A673 (cell line): ENCODE measurements around the gene TSPAN4.
A peak's percentile ranks its signal among the peaks of the same experiment; 100 is the strongest.

Source experiments
- EZH2 ChIP-seq: fragments of 200-600 bp; sonication (generic); IDR thresholded peaks from 2 replicates; pipeline ENCODE4 v1.6.1; 2017; ENCODE audit warnings: borderline replicate concordance, low read depth, mild to moderate bottlenecking, mixed read lengths, antibody characterized with exemption, low read length; ENCODE audit not compliant: poor library complexity, severe bottlenecking
- TF ChIP-seq, protein P1 (sequence below): fragments of 300-800, 200-600 bp; sonication (generic); conservative IDR thresholded peaks from 2 replicates; pipeline ENCODE4 v1.5.1; 2017; ENCODE audit warnings: low read depth, mild to moderate bottlenecking, antibody characterized with exemption, low read length, moderate library complexity, mixed read lengths

DNA sequence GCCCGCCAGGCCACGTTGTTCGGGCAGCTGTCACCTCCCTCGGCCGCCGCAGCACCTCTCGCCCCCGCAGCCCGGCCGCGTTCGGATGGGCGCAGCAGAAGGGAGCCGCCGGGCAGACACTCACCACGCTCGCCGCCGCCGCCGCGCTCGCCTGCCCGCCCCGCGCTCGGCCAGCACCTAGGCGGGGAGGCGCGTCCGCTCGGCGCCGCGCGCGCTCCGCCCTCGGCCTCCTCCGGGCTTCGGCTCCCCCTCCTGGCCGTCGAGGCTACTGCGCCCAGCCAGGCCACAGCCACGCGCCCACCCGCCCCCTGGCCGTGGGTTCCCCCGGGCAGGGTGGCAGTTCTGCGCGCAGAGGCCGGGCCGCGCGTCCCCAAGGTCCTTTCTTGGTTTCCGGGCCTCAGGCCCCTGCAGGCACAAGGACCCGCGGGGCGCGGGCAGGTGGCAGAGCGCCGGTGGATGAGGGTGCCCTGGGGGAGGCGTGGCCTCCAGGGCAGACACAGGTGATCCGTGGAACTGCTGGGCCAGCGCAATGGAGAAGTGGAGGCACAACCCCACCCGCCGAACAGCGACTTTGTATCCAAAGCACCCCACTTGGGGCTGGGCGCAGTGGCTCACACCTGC, 44.4 kb upstream of the TSPAN4 start, which contains the start of gene SLC25A22:
- TF ChIP-seq, protein P1, sequence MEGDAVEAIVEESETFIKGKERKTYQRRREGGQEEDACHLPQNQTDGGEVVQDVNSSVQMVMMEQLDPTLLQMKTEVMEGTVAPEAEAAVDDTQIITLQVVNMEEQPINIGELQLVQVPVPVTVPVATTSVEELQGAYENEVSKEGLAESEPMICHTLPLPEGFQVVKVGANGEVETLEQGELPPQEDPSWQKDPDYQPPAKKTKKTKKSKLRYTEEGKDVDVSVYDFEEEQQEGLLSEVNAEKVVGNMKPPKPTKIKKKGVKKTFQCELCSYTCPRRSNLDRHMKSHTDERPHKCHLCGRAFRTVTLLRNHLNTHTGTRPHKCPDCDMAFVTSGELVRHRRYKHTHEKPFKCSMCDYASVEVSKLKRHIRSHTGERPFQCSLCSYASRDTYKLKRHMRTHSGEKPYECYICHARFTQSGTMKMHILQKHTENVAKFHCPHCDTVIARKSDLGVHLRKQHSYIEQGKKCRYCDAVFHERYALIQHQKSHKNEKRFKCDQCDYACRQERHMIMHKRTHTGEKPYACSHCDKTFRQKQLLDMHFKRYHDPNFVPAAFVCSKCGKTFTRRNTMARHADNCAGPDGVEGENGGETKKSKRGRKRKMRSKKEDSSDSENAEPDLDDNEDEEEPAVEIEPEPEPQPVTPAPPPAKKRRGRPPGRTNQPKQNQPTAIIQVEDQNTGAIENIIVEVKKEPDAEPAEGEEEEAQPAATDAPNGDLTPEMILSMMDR: peak; percentile 63
- no peak for TF ChIP-seq EZH2
